Gastroesophageal sphincter (tissue), 3 donors: ENCODE results near the gene SIDT1.

Experiments
- EP300 ChIP-seq: sonication (generic); formaldehyde crosslinking; IDR thresholded peaks from one replicate; pipeline ENCODE4 v1.6.1; 2017; ENCODE audit warnings: antibody characterized with exemption, mild to moderate bottlenecking
- POLR2A ChIP-seq, 2 donors: fragments of 450-650 bp; IDR thresholded peaks; one replicate each; pipeline ENCODE4 v1.6.1; 2017; ENCODE audit warnings: antibody characterized with exemption in 2 of 2, mild to moderate bottlenecking in 2 of 2, moderate library complexity in 1 of 2
- POLR2AphosphoS5 ChIP-seq: sonication (generic); formaldehyde crosslinking; IDR thresholded peaks from one replicate; pipeline ENCODE4 v1.6.1; 2017; ENCODE audit warnings: antibody characterized with exemption
- TF ChIP-seq, protein P1 (sequence below), 4 experiments: fragments of 200-600 bp in 2 of 4; fragments of 450-650 bp in 2 of 4; sonication (generic) in 1 of 4; IDR thresholded peaks; one replicate each; pipeline ENCODE4 v1.5.1; 2017 to 2019; ENCODE audit warnings: antibody characterized with exemption in 4 of 4, mild to moderate bottlenecking in 2 of 4, moderate library complexity in 2 of 4

GRCh38 chr3:113629584-113630421 lies 97.4 kb downstream of the SIDT1 start:
- TF ChIP-seq POLR2AphosphoS5 (no peak), POLR2A (IDR thresholded peaks at IDR 0.05) (no peak), EP300 (no peak)
- TF ChIP-seq, protein P1, sequence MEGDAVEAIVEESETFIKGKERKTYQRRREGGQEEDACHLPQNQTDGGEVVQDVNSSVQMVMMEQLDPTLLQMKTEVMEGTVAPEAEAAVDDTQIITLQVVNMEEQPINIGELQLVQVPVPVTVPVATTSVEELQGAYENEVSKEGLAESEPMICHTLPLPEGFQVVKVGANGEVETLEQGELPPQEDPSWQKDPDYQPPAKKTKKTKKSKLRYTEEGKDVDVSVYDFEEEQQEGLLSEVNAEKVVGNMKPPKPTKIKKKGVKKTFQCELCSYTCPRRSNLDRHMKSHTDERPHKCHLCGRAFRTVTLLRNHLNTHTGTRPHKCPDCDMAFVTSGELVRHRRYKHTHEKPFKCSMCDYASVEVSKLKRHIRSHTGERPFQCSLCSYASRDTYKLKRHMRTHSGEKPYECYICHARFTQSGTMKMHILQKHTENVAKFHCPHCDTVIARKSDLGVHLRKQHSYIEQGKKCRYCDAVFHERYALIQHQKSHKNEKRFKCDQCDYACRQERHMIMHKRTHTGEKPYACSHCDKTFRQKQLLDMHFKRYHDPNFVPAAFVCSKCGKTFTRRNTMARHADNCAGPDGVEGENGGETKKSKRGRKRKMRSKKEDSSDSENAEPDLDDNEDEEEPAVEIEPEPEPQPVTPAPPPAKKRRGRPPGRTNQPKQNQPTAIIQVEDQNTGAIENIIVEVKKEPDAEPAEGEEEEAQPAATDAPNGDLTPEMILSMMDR (IDR thresholded peaks at IDR 0.05): no peak
